Measurements from ENCODE around the gene CCDC88B.

CCDC88B gene

GRCh38 chr11:64296830-64297698 lies 42.9 kb upstream of the CCDC88B start:
- no peak overlapping the region for H3K4me2 ChIP-seq
- H3K4me3 ChIP-seq = no peak overlapping the region
- no peaks in the 10 kb centered on the region for H3K9me3 ChIP-seq
- no peak overlapping the region for H3K27ac ChIP-seq
- no peak overlapping the region for H3K9ac ChIP-seq
- H3K36me3 ChIP-seq = no peaks in the 10 kb centered on the region
- peaks cover 30% of the 10 kb centered on the region for H3K4me1 ChIP-seq
- H3K27me3 ChIP-seq = peaks cover 100% of the 10 kb centered on the region
- TF ChIP-seq Cebpa-rat (IDR thresholded peaks at IDR 0.05) = no peak
- peaks cover 68% of the 10 kb centered on the region for H4K20me1 ChIP-seq

- Histone ChIP-seq H3K36me3 (no peaks in the 10 kb centered on the region), H3K9me3 (no peaks in the 10 kb centered on the region), H3K4me2 (no peak overlapping the region), H3K4me3 (no peak overlapping the region), H3K9ac (no peak overlapping the region), H3K27ac (no peak overlapping the region), H4K20me1 (peaks cover 60% of the 10 kb centered on the region), H3K4me1 (peaks cover 25% of the 10 kb centered on the region), H3K27me3 (peaks cover 92% of the 10 kb centered on the region)
- TF ChIP-seq Cebpa-rat (IDR thresholded peaks at IDR 0.05) = no peak
Measured at GRCh38 chr11:64297699-64298358, 42.2 kb upstream of the CCDC88B start.

GRCh38 chr11:64298966-64299846 lies 40.8 kb upstream of the CCDC88B start:
- Histone ChIP-seq H3K27ac (no peak overlapping the region), H3K9me3 (no peaks in the 10 kb centered on the region), H3K4me2 (peak overlapping the region; percentile 94), H3K4me1 (peaks cover 31% of the 10 kb centered on the region), H3K36me3 (no peaks in the 10 kb centered on the region), H3K27me3 (peaks cover 79% of the 10 kb centered on the region), H3K9ac (no peak overlapping the region), H3K4me3 (peak overlapping the region; percentile 59), H4K20me1 (peaks cover 53% of the 10 kb centered on the region)
- no peak for TF ChIP-seq Cebpa-rat (IDR thresholded peaks at IDR 0.05)

- H3K27ac ChIP-seq = no peak within 1 kb of the TSS
- peaks cover 53% of the 10 kb centered on the region for H4K20me1 ChIP-seq
- H3K36me3 ChIP-seq = no peaks in the 10 kb centered on the region
- TF ChIP-seq Cebpa-rat (IDR thresholded peaks at IDR 0.05) = no peak
- H3K27me3 ChIP-seq = peaks cover 70% of the 10 kb centered on the region
- peak within 1 kb of the TSS; percentile 94 for H3K4me2 ChIP-seq
- no peak within 1 kb of the TSS for H3K9ac ChIP-seq
- H3K4me3 ChIP-seq = peak within 1 kb of the TSS; percentile 59
- no peaks in the 10 kb centered on the region for H3K9me3 ChIP-seq
- H3K4me1 ChIP-seq = peaks cover 32% of the 10 kb centered on the region
Measured at GRCh38 chr11:64299847-64300648, 40.0 kb upstream of the CCDC88B start, which contains the start of gene CATSPERZ. Gene CATSPERZ, plus strand, starts transcription at chr11:64300358. Its CDS starts 53 bp downstream, at chr11:64300411.

GRCh38 chr11:64303109-64304031 lies 36.6 kb upstream of the CCDC88B start:
- peak overlapping the region; percentile 86; the same call in 1 of the 2 replicates for H3K4me3 ChIP-seq
- peaks cover 14% of the 10 kb centered on the region for H3K36me3 ChIP-seq
- peaks cover 37% of the 10 kb centered on the region for H3K27me3 ChIP-seq
- no peak overlapping the region for H3K27ac ChIP-seq
- TF ChIP-seq Cebpa-rat (IDR thresholded peaks at IDR 0.05) = no peak
- peak overlapping the region; percentile 97 for H3K4me2 ChIP-seq
- H3K9me3 ChIP-seq = no peaks in the 10 kb centered on the region
- H3K4me1 ChIP-seq = peaks cover 49% of the 10 kb centered on the region
- peaks cover 43% of the 10 kb centered on the region for H4K20me1 ChIP-seq
- no peak overlapping the region for H3K9ac ChIP-seq

- Histone ChIP-seq H3K4me3 (peak overlapping the region; percentile 86), H3K9me3 (no peaks in the 10 kb centered on the region), H3K27me3 (peaks cover 31% of the 10 kb centered on the region), H3K4me1 (peaks cover 49% of the 10 kb centered on the region), H4K20me1 (peaks cover 38% of the 10 kb centered on the region), H3K4me2 (peak overlapping the region; percentile 97), H3K36me3 (peaks cover 14% of the 10 kb centered on the region), H3K27ac (no peak overlapping the region), H3K9ac (no peak overlapping the region)
- TF ChIP-seq Cebpa-rat (IDR thresholded peaks at IDR 0.05) = no peak
Measured at GRCh38 chr11:64304032-64304315, 36.0 kb upstream of the CCDC88B start.

- H3K4me1 ChIP-seq = peaks cover 44% of the 10 kb centered on the region
- H3K9ac ChIP-seq = peak overlapping the region; percentile 84
- peak overlapping the region; percentile 87 for H3K27ac ChIP-seq
- H3K36me3 ChIP-seq = peaks cover 14% of the 10 kb centered on the region
- no peak for TF ChIP-seq Cebpa-rat (IDR thresholded peaks at IDR 0.05)
- peaks cover 33% of the 10 kb centered on the region for H4K20me1 ChIP-seq
- peak overlapping the region; percentile 86 for H3K4me3 ChIP-seq
- H3K9me3 ChIP-seq = no peaks in the 10 kb centered on the region
- peaks cover 26% of the 10 kb centered on the region for H3K27me3 ChIP-seq
- peak overlapping the region; percentile 97 for H3K4me2 ChIP-seq
Measured at GRCh38 chr11:64304316-64305072, 35.5 kb upstream of the CCDC88B start.

All from BLaER1 (cell line).